ENCODE measurements around the gene ZMAT5.

DNA sequence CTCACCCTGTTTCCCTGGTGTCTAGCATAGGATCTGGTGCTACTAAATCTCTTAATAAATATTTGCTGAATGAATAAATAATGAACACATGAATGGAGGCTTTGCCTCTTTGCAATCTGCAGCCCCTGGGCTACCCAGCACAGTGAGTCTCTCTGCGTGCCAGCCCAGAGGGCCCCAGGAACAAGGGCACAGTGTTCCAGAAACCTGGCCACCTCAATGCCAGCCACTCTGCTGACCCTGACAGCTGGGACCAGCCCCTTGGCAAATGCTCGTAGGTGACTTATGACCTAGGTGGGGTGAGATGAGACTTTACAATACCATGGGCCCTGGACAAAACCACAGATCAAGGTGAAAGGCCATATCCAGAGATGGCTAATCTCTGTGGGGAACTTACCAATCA, 32.0 kb upstream of the ZMAT5 start:
- TF ChIP-seq, protein P1, sequence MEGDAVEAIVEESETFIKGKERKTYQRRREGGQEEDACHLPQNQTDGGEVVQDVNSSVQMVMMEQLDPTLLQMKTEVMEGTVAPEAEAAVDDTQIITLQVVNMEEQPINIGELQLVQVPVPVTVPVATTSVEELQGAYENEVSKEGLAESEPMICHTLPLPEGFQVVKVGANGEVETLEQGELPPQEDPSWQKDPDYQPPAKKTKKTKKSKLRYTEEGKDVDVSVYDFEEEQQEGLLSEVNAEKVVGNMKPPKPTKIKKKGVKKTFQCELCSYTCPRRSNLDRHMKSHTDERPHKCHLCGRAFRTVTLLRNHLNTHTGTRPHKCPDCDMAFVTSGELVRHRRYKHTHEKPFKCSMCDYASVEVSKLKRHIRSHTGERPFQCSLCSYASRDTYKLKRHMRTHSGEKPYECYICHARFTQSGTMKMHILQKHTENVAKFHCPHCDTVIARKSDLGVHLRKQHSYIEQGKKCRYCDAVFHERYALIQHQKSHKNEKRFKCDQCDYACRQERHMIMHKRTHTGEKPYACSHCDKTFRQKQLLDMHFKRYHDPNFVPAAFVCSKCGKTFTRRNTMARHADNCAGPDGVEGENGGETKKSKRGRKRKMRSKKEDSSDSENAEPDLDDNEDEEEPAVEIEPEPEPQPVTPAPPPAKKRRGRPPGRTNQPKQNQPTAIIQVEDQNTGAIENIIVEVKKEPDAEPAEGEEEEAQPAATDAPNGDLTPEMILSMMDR (IDR thresholded peaks at IDR 0.05) = no peak
- TF ChIP-seq EP300 (IDR thresholded peaks at IDR 0.05) = no peak
- TF ChIP-seq POLR2AphosphoS5 (IDR thresholded peaks at IDR 0.05) = no peak
- no peak for TF ChIP-seq POLR2A (IDR thresholded peaks at IDR 0.05; ENCODE audit: low read depth)

Data from esophagus muscularis mucosa (tissue), 4 donors.